Tibial nerve (tissue), 4 donors: Measurements from ENCODE around the gene DHFR.

Experiments used
- EP300 ChIP-seq, 2 donors: sonication (generic); formaldehyde crosslinking; IDR thresholded peaks; one replicate each; pipeline ENCODE4 v1.6.1; 2017; ENCODE audit warnings: antibody characterized with exemption in 2 of 2, mild to moderate bottlenecking in 1 of 2
- POLR2A ChIP-seq, 2 donors: fragments of 450-650 bp; IDR thresholded peaks; one replicate each; pipeline ENCODE4 v1.6.1; 2017; ENCODE audit warnings: antibody characterized with exemption in 2 of 2, mild to moderate bottlenecking in 2 of 2, moderate library complexity in 2 of 2
- TF ChIP-seq, protein P1 (sequence below), 5 experiments: fragments of 200-600 bp in 3 of 5; fragments of 450-650 bp in 2 of 5; sonication (generic) in 3 of 5; IDR thresholded peaks; one replicate each; pipeline ENCODE4 v1.5.1; 2016 to 2019; ENCODE audit warnings: antibody characterized with exemption in 5 of 5, mild to moderate bottlenecking in 3 of 5, moderate library complexity in 2 of 5

DNA sequence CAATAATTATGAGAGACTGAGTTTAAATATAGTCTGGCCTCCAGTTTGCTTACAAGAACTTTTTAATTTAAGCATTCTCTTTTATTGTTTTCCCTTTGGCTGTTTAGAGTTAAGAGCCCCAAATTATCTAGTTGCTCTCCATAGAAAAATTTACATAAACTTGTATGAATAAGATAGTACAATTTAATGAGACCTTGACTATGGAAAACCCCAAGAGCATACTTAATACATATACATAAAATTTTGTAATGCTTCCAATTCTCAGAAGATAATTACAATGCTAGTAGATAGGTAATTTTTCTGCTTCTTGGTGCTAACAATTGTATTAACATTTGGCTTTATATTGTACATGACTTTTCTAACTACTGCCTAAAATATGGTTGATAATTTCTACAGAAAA, 20.6 kb downstream of the DHFR start:
- TF ChIP-seq, protein P1, sequence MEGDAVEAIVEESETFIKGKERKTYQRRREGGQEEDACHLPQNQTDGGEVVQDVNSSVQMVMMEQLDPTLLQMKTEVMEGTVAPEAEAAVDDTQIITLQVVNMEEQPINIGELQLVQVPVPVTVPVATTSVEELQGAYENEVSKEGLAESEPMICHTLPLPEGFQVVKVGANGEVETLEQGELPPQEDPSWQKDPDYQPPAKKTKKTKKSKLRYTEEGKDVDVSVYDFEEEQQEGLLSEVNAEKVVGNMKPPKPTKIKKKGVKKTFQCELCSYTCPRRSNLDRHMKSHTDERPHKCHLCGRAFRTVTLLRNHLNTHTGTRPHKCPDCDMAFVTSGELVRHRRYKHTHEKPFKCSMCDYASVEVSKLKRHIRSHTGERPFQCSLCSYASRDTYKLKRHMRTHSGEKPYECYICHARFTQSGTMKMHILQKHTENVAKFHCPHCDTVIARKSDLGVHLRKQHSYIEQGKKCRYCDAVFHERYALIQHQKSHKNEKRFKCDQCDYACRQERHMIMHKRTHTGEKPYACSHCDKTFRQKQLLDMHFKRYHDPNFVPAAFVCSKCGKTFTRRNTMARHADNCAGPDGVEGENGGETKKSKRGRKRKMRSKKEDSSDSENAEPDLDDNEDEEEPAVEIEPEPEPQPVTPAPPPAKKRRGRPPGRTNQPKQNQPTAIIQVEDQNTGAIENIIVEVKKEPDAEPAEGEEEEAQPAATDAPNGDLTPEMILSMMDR (IDR thresholded peaks at IDR 0.05), result no peak
- TF ChIP-seq POLR2A (IDR thresholded peaks at IDR 0.05), result no peak
- TF ChIP-seq EP300 (IDR thresholded peaks at IDR 0.05), result no peak
